ENCODE data around the gene MAS1L.

Gene MAS1L

GRCh38 chr6:29495571-29495970 is 7.8 kb upstream of the MAS1L start:
- no peaks in the 10 kb centered on the region for H3K4me1 ChIP-seq
- no peak for TF ChIP-seq CTCF (IDR thresholded peaks at IDR 0.05; ENCODE audit: low read depth, low read length)
- H3K9me3 ChIP-seq, result no peaks in the 10 kb centered on the region
- H3K4me3 ChIP-seq (ENCODE audit: low read depth, low read length), result no peak overlapping the region
- no peaks in the 10 kb centered on the region for H3K27me3 ChIP-seq
- H3K36me3 ChIP-seq, result no peaks in the 10 kb centered on the region
- DNase-seq, result no peak

DNA sequence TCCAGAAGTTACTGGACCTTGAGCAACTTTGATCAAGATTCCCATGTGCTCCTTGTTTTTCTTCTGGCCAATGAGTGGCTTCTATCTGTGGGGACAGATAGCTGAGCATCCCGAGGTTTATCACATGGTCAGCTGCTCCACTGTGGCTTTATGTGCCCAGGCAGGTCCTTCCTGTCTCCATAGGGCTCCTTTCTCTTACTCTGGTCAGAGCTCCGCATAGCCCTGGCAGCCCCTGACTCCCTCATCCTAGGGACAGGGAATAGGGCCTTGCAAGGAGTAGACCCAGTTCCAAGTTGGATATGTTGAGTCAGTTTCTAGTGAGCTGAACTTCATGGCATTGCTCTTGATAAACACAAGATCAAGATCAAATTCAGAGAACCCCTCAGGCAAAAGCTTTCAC is 6.4 kb upstream of the MAS1L start:
- H3K4me1 ChIP-seq, result no peaks in the 10 kb centered on the region
- no peaks in the 10 kb centered on the region for H3K36me3 ChIP-seq
- no peaks in the 10 kb centered on the region for H3K27me3 ChIP-seq
- H3K4me3 ChIP-seq (ENCODE audit: low read depth, low read length), result no peak overlapping the region
- H3K9me3 ChIP-seq, result no peaks in the 10 kb centered on the region
- no peak for TF ChIP-seq CTCF (IDR thresholded peaks at IDR 0.05; ENCODE audit: low read depth, low read length)
- no peak for DNase-seq

DNA sequence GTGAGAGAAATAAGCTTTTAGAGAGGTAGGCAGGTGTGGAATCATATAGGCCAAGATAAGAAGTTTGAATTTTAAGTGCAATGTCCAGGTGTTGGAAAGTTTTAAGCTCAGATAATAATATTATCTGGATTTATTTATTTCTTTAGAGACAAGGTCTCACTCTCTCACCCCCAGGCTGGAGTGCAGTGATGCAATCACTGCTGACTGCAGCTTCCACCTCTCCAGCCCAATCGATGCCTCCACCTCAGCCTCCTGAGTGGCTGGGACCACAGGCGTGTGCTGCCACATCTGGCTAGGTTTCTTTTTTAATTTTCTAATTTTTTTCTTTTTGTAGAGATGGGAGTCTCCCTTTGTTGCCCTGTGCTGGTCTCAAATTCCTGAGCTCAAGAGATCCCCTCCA is 5.5 kb upstream of the MAS1L start:
- TF ChIP-seq CTCF (IDR thresholded peaks at IDR 0.05; ENCODE audit: low read depth, low read length), result no peak
- DNase-seq, result no peak
- Histone ChIP-seq H3K4me1 (no peaks in the 10 kb centered on the region), H3K4me3 (ENCODE audit: low read depth, low read length) (no peak overlapping the region), H3K9me3 (no peaks in the 10 kb centered on the region), H3K27me3 (no peaks in the 10 kb centered on the region), H3K36me3 (no peaks in the 10 kb centered on the region)

- Histone ChIP-seq H3K36me3 (no peaks in the 10 kb centered on the region), H3K4me1 (no peaks in the 10 kb centered on the region), H3K27me3 (no peaks in the 10 kb centered on the region), H3K4me3 (ENCODE audit: low read depth, low read length) (no peak overlapping the region), H3K9me3 (no peaks in the 10 kb centered on the region)
- TF ChIP-seq CTCF (IDR thresholded peaks at IDR 0.05; ENCODE audit: low read depth, low read length), result no peak
- DNase-seq, result no peak
These were observed 3.8 kb upstream of the MAS1L start for GRCh38 chr6:29491574-29491973.

- H3K36me3 ChIP-seq, result no peaks in the 10 kb centered on the region
- TF ChIP-seq CTCF (IDR thresholded peaks at IDR 0.05; ENCODE audit: low read depth, low read length), result no peak
- no peaks in the 10 kb centered on the region for H3K4me1 ChIP-seq
- no peaks in the 10 kb centered on the region for H3K9me3 ChIP-seq
- H3K27me3 ChIP-seq, result no peaks in the 10 kb centered on the region
- DNase-seq, result no peak
- H3K4me3 ChIP-seq (ENCODE audit: low read depth, low read length), result no peak overlapping the region
These were observed 2.8 kb upstream of the MAS1L start for GRCh38 chr6:29490552-29490951.

DNA sequence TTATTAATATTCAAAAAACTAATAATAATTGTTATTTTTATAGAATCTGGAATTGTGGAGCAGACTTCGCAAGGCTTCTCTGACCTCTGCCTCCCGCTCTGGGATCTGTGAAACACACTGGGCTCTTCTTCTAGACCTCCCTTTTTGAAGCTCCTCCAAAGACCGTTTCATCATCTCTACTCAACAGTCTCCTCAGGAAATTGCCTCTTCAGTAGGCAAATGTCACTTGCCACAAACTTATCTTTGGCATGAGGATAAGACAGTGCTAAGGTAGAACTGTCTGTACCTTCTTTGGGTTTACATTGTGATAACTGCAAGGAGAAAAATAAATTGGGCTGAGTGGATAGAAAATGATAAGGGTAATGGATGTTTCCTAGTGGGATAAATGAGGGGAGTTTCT is 2.3 kb upstream of the MAS1L start:
- no peak overlapping the region for H3K4me3 ChIP-seq (ENCODE audit: low read depth, low read length)

More for the DNA sequence above, 2.3 kb upstream of the MAS1L start:
- Histone ChIP-seq H3K4me1 (no peaks in the 10 kb centered on the region), H3K36me3 (no peaks in the 10 kb centered on the region), H3K9me3 (no peaks in the 10 kb centered on the region), H3K27me3 (no peaks in the 10 kb centered on the region)
- TF ChIP-seq CTCF (IDR thresholded peaks at IDR 0.05; ENCODE audit: low read depth, low read length), result no peak
- DNase-seq, result no peak
